Stimulated activated effector memory CD8-positive, alpha-beta T cell treated with anti-CD3 and anti-CD28 coated beads, Interleukin-12 subunit alpha, Interleukin-12 subunit beta, amount 100 ng/mL, for 72 hours (primary cell): ENCODE measurements around the gene DVL1.

Experiments used
- ATAC-seq: fragments of 150-1000 bp; cut with Tn5 transposase; 2 replicates; pipeline ENCODE4 v1.10.0; 2021
- DNase-seq, 2 donors: peaks; one replicate each; pipeline ENCODE4 v3.0.0; 2021 to 2022; ENCODE audit warnings: low spot score in 2 of 2
- H3K27ac Mint-ChIP-seq: one replicate; pipeline ENCODE4 v1.8.0; 2022; ENCODE audit warnings: mild to moderate bottlenecking, mixed read lengths
- H3K36me3 Mint-ChIP-seq: one replicate; pipeline ENCODE4 v1.8.0; 2022; ENCODE audit warnings: mild to moderate bottlenecking, mixed read lengths
- H3K4me1 Mint-ChIP-seq: one replicate; pipeline ENCODE4 v1.8.0; 2022; ENCODE audit warnings: mixed read lengths
- H3K4me3 Mint-ChIP-seq: one replicate; pipeline ENCODE4 v1.8.0; 2022; ENCODE audit warnings: mild to moderate bottlenecking, mixed read lengths
- H3K9me3 Mint-ChIP-seq: one replicate; pipeline ENCODE4 v1.8.0; 2022; ENCODE audit warnings: mixed read lengths

Gene DVL1

DNA sequence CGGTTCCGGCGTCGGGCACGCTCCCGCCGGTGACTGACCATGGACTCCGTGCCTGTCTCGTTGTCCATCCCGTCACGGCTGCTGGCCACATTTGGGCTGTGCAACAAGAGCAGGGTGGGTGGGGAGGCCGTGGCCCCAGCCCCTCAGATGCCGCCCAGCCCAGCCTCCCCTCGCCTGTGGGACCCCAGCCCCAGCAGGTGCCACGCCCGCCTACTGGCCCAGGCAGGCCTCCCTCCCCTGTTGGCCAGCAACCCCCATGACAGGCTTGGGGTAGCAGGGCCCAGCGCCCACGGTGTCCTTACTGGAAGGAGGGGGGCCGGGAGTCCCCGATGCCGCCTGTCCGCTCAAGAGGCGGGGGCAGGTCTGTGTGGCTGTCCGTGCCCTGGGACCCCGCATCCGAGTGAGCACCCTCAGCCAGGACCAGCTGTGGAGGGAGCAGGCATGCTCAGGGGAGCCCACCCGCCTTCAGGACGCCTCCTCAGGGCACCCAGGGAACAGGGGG lies 7.1 kb downstream of the DVL1 start:
- no peak overlapping the region for H3K4me3 Mint-ChIP-seq
- DNase-seq, result no peak
- ATAC-seq, result no peak
- H3K27ac Mint-ChIP-seq, result no peak overlapping the region
- H3K36me3 Mint-ChIP-seq, result no peaks in the 10 kb centered on the region
- H3K9me3 Mint-ChIP-seq, result no peaks in the 10 kb centered on the region
- H3K4me1 Mint-ChIP-seq, result peaks cover 17% of the 10 kb centered on the region

DNA sequence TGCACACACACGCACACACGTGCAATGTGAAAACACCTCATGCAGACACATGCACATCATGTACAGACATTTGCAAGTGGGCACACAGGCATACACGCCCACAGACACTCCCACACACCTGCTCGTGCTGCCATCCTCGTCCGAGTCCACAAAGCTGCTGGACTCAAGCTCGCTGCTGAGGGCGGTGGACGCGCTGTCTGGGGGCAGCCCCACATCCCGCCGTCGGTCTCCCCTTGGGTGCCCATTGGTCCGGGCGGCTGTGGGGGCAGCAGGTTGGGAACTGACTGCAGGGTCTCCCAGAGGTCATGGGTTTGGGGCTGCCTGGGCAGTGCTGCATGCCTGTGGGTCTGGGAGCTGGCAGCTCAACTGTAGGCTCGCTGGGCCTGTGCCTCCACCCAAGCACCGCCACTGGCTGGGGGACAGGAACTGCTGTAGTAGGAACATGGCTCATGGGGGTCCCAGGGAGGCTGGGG lies 7.6 kb downstream of the DVL1 start:
- Mint-ChIP-seq H3K4me1 (peaks cover 12% of the 10 kb centered on the region), H3K27ac (no peak overlapping the region), H3K4me3 (no peak overlapping the region), H3K36me3 (no peaks in the 10 kb centered on the region), H3K9me3 (no peaks in the 10 kb centered on the region)
- DNase-seq (no peak), ATAC-seq (no peak)

DNA sequence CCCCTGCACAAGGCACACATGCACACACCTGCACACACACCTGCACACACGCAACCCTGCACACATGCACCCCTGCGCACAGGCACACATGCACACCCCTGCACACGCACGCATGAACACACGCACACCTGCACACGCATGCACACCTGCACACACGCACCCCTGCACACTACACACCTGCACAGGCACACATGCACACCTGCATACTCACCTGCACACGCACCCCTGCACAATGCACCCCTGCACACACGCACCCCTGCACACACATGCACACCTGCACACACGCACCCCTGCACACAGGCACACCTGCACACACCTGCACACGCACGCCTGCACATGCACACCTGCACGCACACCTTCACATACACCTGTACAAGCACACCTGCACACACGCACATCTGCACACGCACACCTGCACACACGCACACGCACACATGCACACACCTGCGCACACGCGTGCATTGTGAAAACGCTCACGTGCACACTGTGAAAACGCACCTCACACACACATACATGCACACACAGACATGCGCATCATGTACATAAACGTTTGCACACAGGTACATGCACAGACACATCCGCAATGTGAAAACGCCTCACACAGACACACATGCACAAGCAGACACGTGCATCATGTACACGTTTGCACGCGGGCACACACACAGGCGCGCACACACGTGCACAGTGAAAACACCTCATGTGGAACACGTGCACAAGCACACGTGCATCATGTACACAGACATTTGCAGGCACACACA lies 8.2 kb downstream of the DVL1 start:
- H3K4me1 Mint-ChIP-seq, result peaks cover 7% of the 10 kb centered on the region
- H3K4me3 Mint-ChIP-seq, result no peak overlapping the region
- no peaks in the 10 kb centered on the region for H3K9me3 Mint-ChIP-seq
- ATAC-seq, result no peak
- H3K27ac Mint-ChIP-seq, result no peak overlapping the region
- H3K36me3 Mint-ChIP-seq, result no peaks in the 10 kb centered on the region
- DNase-seq, result no peak

DNA sequence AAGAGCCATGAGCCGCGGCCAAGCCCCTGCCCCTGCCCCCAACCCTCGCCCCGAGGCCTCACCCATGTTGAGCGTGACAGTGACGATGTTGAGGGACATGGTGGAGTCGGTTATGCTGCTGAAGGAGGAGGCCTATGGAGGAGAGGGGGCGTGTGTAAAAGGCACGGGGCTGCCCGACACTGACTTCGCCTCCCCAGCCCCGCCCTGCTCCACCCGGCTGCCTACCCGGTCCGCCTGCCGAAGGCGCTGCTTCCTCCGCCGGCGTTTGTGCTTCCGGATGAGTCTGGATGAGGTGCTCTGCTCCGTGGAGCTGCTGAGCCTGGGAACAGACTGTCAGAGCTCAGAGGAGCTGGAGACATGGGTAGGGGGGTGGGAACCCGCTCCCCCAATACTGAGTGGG lies 9.0 kb downstream of the DVL1 start:
- Mint-ChIP-seq H3K36me3 (no peaks in the 10 kb centered on the region), H3K27ac (no peak overlapping the region), H3K4me3 (no peak overlapping the region), H3K9me3 (no peaks in the 10 kb centered on the region), H3K4me1 (peaks cover 7% of the 10 kb centered on the region)
- DNase-seq (no peak), ATAC-seq (no peak)

DNA sequence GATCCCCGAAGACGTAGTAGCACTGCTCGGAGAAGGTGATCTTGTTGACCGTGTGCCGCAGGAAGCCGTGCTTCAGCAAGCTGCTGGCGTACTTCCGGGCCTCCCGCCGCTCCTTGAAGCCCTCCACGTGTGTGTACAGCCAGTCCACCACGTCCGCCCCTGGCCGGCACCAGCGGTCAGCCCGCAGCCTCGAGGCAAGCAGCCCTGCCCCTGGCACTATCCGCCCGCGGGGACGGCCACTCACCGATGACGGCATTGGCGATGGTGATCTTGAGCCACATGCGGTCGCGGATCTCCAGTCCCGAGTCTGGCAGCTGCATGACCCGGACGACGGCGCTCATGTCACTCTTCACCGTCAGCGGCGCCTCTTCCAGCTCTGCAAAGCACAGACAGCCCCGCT lies 10.9 kb downstream of the DVL1 start:
- Mint-ChIP-seq H3K36me3 (no peaks in the 10 kb centered on the region), H3K9me3 (no peaks in the 10 kb centered on the region), H3K4me3 (no peak overlapping the region), H3K27ac (no peak overlapping the region), H3K4me1 (peaks cover 7% of the 10 kb centered on the region)
- no peak for ATAC-seq
- DNase-seq, result no peak

DNA sequence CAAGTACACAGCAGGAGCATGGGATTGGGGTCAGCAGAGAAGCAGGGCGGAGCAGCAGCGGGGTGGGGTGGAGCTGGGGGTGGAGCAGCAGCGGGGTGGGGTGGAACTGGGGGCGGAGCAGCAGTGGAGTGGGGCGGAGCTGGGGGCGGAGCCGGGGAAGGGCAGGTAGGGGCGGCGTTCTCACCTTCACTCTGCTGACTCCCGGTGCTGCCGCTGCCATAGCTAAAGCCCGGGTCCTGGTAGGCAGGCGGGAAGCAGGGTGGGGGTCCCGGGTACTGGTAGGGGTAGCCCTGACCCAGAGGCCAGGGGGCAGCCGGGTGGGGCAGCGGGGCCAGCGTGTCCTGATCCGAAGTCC lies 11.4 kb downstream of the DVL1 start:
- Mint-ChIP-seq H3K9me3 (no peaks in the 10 kb centered on the region), H3K27ac (no peak overlapping the region), H3K36me3 (no peaks in the 10 kb centered on the region), H3K4me3 (no peak overlapping the region), H3K4me1 (peaks cover 7% of the 10 kb centered on the region)
- ATAC-seq (peak; percentile 47), DNase-seq (peak in 1 of 2 donors; percentile 65)

DNA sequence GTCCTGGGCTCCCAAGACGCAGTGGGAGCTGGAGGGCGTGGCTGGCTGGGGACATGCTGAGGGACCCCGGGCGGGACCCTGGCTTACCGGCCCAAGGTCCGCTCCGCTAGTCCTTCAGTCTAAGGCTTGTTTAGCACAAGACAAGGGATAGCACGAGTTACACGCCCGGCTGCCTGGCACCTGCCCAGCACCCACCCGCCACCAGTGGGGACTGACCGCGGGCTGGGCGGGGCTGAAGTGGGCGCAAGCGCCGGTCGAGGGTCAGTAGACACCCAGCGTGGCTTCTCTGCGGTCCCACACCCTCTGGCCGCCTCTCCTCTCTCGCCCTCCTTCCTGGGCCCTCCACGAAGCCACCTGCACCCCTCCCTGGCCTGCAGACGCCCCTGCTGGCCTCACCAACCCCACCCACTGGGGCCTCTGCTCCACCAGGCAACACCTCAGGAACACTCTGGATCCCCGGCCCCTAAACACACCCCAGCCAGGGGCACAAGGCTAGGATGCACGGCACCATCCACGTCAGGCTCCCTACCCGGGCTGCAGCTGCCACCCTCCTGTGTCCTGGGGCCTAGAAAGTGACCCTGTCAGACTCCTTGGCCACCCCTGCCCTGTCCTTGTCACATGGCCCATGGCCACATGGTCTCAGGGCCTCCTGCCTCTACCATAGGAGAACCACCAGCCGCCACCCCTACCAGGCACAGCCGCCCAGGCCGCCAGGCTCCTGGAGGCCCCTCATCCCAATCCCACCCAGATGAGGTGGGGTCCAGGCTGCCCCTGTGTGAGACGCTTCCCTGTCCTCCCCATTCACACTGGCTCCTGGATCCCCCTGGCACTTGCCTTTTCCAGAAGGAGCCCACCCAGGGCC lies 12.1 kb downstream of the DVL1 start:
- H3K4me3 Mint-ChIP-seq, result no peak overlapping the region
- ATAC-seq, result no peak

DNA sequence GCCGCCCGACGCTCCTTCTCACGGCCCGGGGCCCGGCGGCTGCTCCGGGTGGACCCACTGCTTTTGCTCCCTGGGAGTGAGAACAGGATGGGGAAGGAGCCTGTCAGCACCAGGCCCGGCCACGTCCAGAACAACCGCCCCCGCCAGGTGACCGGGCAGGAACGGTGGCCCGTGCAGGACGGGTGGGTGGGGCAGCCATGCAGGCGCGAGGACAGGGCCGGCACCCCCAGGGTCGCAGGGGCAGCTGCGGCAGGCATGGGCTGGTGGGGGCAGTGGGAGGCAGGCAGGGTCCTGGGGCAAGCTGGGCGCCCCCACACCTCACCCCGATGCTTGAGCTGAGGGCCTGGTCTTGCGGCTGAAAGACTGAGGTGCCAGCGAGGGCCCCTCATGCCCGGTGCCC lies 12.8 kb downstream of the DVL1 start:
- Mint-ChIP-seq H3K9me3 (no peaks in the 10 kb centered on the region), H3K36me3 (no peaks in the 10 kb centered on the region), H3K27ac (no peak overlapping the region), H3K4me1 (peaks cover 7% of the 10 kb centered on the region), H3K4me3 (no peak overlapping the region)
- DNase-seq (no peak), ATAC-seq (no peak)

More for the DNA sequence above, 12.1 kb downstream of the DVL1 start:
- H3K4me1 Mint-ChIP-seq, result peaks cover 7% of the 10 kb centered on the region
- no peaks in the 10 kb centered on the region for H3K36me3 Mint-ChIP-seq
- H3K27ac Mint-ChIP-seq, result no peak overlapping the region
- H3K9me3 Mint-ChIP-seq, result no peaks in the 10 kb centered on the region
- no peak for DNase-seq

DNA sequence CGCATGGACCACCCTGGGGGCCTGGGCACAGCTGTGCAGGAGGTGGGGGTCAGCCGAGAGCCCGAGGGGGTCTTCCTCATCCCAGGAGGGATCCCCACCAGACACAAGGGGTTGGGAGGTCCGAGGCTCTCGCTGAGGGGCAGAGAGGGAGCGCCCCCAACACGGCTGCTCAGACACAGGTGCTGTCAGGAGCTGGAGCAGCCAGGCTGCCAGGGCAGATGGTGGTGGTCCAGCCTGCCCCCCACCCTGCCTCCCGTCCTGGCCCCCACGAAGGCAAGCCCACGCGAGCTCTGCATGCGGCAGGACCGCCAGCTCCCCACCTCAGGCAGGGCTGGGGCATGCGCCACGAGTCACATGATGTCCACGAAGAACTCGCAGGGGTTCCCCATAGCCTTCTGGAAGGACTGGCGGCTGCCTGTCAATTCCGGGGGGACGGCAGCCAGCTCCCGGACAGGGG lies 13.4 kb downstream of the DVL1 start:
- Mint-ChIP-seq H3K4me3 (no peak overlapping the region), H3K4me1 (peaks cover under 1% of the 10 kb centered on the region), H3K27ac (no peak overlapping the region), H3K9me3 (no peaks in the 10 kb centered on the region), H3K36me3 (no peaks in the 10 kb centered on the region)
- DNase-seq (no peak), ATAC-seq (no peak)

DNA sequence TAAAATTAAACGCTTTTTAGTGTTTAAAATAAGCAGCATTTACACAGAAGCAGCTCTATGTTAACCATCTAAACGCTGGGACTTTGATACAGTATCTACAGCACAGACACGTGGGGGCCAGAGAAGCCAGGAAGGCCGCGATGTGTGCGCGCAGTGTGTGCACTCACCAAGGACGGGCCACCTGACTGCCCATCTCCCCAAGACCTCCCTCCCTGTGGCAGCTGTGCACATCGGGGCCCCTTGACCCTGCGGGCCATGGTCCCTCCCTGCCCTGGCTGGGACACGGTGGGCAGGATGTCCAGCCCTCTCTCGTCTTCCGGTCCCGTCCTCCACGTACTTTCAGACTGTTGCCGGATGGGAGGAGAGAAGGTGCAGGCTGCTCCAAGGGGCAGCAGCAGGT lies 13.9 kb downstream of the DVL1 start:
- DNase-seq (no peak), ATAC-seq (no peak)
- Mint-ChIP-seq H3K4me1 (no peaks in the 10 kb centered on the region), H3K9me3 (no peaks in the 10 kb centered on the region), H3K27ac (no peak overlapping the region), H3K36me3 (no peaks in the 10 kb centered on the region), H3K4me3 (no peak overlapping the region)

DNA sequence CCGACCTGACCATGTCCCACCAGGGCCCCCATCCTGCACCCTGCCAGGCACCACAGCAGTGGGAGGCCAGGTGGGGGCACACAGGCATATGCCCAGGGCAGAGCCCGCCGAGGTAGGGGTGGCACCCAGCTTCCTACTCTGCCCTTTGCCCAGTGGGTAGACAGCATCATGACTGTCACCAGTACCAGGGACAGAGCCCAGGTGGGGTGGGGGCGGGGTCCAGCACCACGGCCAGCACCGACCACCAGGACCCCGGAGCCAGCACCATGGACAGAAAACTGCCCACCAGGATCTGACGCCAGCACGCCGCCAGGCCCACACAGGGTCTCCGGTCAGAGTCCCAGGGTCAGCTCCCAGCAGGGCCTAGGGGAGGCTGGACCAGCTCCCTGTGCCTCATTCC lies 14.4 kb downstream of the DVL1 start:
- Mint-ChIP-seq H3K27ac (no peak overlapping the region), H3K36me3 (no peaks in the 10 kb centered on the region), H3K4me3 (no peak overlapping the region), H3K9me3 (no peaks in the 10 kb centered on the region), H3K4me1 (peaks cover 2% of the 10 kb centered on the region)
- no peak for DNase-seq
- ATAC-seq, result no peak

DNA sequence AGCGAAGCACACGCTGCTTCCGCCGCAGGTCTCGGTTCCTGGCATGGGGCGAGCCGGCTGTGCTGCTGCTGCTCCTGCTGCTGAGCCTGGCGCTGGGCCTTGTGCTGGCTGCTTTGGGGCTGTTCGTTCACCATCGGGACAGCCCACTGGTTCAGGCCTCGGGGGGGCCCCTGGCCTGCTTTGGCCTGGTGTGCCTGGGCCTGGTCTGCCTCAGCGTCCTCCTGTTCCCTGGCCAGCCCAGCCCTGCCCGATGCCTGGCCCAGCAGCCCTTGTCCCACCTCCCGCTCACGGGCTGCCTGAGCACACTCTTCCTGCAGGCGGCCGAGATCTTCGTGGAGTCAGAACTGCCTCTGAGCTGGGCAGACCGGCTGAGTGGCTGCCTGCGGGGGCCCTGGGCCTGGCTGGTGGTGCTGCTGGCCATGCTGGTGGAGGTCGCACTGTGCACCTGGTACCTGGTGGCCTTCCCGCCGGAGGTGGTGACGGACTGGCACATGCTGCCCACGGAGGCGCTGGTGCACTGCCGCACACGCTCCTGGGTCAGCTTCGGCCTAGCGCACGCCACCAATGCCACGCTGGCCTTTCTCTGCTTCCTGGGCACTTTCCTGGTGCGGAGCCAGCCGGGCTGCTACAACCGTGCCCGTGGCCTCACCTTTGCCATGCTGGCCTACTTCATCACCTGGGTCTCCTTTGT lies 15.5 kb downstream of the DVL1 start:
- no peaks in the 10 kb centered on the region for H3K36me3 Mint-ChIP-seq
- no peak overlapping the region for H3K4me3 Mint-ChIP-seq
- DNase-seq (no peak), ATAC-seq (no peak)
- no peaks in the 10 kb centered on the region for H3K9me3 Mint-ChIP-seq
- peaks cover 6% of the 10 kb centered on the region for H3K4me1 Mint-ChIP-seq
- H3K27ac Mint-ChIP-seq, result no peak overlapping the region

DNA sequence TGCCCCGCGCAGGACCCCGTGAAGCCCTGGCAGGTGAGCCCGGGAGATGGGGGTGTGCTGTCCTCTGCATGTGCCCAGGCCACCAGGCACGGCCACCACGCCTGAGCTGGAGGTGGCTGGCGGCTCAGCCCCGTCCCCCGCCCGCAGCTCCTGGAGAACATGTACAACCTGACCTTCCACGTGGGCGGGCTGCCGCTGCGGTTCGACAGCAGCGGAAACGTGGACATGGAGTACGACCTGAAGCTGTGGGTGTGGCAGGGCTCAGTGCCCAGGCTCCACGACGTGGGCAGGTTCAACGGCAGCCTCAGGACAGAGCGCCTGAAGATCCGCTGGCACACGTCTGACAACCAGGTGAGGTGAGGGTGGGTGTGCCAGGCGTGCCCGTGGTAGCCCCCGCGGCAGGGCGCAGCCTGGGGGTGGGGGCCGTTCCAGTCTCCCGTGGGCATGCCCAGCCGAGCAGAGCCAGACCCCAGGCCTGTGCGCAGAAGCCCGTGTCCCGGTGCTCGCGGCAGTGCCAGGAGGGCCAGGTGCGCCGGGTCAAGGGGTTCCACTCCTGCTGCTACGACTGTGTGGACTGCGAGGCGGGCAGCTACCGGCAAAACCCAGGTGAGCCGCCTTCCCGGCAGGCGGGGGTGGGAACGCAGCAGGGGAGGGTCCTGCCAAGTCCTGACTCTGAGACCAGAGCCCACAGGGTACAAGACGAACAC lies 16.3 kb downstream of the DVL1 start:
- peaks cover 6% of the 10 kb centered on the region for H3K4me1 Mint-ChIP-seq
- H3K9me3 Mint-ChIP-seq, result no peaks in the 10 kb centered on the region
- DNase-seq (no peak), ATAC-seq (no peak)
- no peak overlapping the region for H3K27ac Mint-ChIP-seq
- H3K36me3 Mint-ChIP-seq, result no peaks in the 10 kb centered on the region
- H3K4me3 Mint-ChIP-seq, result no peak overlapping the region

DNA sequence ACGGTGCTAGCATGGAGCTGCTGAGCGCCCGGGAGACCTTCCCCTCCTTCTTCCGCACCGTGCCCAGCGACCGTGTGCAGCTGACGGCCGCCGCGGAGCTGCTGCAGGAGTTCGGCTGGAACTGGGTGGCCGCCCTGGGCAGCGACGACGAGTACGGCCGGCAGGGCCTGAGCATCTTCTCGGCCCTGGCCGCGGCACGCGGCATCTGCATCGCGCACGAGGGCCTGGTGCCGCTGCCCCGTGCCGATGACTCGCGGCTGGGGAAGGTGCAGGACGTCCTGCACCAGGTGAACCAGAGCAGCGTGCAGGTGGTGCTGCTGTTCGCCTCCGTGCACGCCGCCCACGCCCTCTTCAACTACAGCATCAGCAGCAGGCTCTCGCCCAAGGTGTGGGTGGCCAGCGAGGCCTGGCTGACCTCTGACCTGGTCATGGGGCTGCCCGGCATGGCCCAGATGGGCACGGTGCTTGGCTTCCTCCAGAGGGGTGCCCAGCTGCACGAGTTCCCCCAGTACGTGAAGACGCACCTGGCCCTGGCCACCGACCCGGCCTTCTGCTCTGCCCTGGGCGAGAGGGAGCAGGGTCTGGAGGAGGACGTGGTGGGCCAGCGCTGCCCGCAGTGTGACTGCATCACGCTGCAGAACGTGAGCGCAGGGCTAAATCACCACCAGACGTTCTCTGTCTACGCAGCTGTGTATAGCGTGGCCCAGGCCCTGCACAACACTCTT lies 17.0 kb downstream of the DVL1 start:
- H3K27ac Mint-ChIP-seq, result no peak overlapping the region
- no peak overlapping the region for H3K4me3 Mint-ChIP-seq
- no peaks in the 10 kb centered on the region for H3K36me3 Mint-ChIP-seq
- no peak for DNase-seq
- H3K4me1 Mint-ChIP-seq, result peaks cover 6% of the 10 kb centered on the region
- H3K9me3 Mint-ChIP-seq, result no peaks in the 10 kb centered on the region
- ATAC-seq, result no peak
